Activated T-helper 9 cell treated with anti-CD3 and anti-CD28 coated beads, Interleukin-2, amount 50 U/mL, for 16 hours (primary cell): Measurements from ENCODE around the gene EPHA8.

Experiments
- DNase-seq: peaks from one replicate; pipeline ENCODE4 v3.0.0-alpha.2; 2020; ENCODE audit warnings: low read depth

The EPHA8 gene

DNA sequence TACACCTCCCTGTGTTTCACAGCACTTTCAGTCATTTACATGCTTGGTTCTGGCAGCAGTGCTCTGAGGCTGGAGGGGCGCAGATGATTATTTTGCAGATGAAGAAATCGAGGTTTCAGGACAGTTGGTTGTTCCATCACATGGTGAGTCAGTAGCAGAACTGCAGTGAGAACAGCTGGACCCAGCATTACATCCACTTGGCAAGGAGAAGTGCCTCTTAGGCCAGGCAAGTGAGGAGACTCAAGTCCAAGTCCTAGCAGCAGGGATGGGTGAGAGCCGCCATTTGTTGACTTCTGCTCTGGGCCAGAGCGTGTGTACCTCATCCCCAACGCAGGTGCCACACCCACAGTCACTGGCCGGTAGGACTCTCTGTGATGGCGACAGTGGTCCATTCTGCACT, 26.8 kb upstream of the EPHA8 start:
- DNase-seq = no peak

DNA sequence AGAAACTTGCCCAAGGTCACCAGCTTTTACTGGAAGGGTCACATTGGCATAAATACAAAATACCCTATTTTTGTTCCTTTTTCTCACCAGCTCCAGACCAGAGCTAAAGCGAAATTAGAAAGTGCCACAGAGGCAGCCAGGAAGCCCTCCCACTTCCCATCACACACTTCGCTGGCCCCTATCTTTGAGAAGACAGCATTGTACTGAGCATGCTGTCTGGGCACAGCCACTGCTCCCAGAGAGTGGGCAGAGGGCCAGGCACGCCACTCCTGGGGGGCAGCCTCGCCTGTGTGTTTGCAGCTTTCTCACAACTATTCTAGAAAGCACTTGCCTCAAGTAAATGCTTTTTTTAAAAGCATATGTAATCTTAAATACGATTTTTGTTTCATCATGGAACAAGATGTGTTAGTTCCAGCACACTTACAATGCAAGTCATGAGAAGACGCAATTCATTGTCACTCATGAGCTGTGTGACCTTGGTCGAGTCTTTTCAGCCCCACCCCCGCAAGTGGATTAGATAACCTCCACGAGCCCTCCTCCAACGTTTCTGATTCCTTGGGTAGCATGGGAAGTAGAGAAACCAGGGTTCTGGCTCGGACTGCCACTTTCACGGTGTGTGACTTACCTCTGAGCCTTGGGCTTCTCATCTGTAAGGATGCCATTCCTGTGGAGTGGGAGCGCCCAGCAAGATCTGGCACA, 25.7 kb upstream of the EPHA8 start:
- no peak for DNase-seq

DNA sequence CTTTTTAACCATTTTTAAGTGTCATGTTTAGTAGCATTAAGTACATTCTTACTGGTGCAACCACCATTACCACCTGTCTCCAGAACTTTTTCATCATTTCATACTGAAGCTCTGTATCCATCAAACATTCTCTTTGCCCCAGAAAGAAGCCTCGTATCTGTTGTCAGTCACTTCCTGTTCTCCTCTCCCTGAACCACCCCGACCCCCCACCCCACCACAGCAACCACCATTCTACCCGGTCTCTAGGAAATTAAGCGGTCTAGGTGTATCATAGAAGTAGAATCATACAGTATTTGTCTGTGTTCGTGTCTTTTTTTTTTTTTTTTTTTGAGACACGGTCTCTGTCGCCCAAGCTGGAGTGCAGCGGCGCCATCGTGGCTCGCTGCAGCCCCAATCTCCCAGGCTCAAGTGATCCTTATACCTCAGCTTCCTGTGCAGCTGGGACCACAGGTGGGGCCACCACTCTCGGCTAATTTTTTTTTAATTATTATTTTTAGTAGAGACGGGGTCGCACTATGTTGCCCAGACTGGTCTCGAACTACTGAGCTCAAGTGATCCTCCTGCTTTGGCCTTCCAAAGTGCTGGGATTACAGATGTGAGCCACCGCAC, 23.7 kb upstream of the EPHA8 start:
- no peak for DNase-seq

GRCh38 chr1:22540337-22540736, 23.0 kb upstream of the EPHA8 start:
- DNase-seq = no peak

DNA sequence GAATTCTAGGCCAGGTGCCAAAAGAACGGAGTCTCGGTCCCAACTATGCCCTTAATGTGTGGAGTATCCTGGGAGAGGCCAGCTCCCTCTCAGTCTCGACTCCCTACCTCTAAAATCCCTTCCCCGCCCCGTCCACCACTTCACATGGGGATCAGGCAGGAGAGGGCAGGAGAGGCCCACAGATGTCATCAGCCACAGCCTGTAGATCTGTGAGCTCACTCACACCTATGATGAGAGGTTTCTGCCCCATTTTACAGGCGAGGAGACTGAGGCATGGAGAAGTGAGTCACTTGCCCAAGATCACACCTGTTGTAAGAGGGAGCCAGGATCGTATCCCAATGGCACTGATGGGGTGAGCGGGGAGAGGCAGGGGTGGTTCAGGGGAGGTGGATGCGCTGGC, 20.4 kb upstream of the EPHA8 start:
- DNase-seq = no peak

GRCh38 chr1:22543679-22544078, 19.6 kb upstream of the EPHA8 start:
- no peak for DNase-seq

DNA sequence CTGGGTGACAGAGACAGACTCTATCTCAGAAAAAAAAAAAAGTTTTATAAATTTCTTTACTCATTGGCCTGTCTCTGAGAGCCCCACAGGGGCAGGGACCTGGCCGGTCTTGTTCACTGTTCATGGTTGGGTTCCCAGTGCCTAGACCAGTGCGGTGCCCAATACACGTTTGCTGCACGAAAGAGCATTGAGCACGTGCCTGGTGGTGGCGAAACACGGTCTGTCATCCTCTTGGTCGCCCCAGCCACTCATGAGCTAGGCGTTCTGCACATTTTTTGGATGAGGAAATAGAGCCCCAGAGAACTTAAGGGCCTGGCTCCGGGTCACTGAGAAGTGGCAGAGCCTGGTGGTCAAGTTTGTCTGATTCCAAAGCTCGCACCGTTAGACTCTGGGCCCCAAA, 18.7 kb upstream of the EPHA8 start:
- DNase-seq = no peak

- DNase-seq = no peak
Measured at GRCh38 chr1:22545141-22545540, 18.1 kb upstream of the EPHA8 start.

GRCh38 chr1:22547186-22547817, 16.0 kb upstream of the EPHA8 start:
- no peak for DNase-seq

DNA sequence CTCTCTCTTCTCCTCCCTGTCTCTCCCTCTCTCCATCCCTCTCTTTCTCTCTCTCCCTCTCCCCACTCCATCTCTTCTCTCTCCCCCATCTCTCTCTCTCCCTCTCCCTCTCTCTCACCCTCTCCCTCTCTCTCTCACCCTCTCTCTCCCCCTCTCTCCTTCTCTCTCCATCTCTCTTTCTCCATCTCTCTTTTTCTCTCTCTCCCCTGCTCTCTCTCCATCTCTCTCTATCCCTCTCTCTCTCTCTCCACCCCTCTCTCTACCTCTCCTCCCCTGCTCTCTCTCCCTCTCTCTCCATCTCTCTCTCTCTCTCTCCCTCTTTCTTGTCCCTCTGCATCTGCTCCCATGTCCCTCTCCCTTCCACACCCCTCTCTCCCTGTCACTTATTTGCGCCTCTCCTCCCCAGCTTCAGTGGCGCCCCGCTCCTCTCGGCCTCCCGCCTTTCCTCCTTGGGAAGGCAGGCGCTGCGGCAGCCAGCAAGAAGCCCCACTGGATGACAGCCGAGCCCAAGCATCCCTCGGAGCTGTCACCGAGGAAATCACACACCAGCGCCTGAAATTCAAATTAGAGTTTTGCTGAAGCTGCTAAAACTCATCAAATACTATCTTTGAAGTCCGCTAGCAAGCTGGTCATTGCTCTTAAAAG, 15.3 kb upstream of the EPHA8 start:
- DNase-seq = no peak

DNA sequence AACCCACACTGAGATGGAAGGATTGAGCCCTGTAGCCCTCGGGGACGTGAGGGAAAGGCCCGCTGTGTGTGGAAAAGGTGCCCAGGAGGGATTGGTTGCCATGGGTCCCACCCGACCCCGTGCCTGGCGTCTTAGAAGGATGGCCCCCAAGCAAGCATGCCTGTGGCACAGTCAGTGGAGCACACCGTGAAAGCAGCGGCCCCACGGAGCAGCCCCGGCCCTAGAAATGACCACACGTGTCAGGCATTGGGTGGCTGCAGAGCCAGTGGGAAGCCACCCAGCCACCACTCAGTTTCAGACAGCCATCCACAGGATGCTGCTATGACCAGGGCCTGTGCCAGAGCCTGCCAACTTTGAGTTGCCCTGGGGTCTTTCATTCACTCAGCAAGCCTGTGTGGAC, 13.3 kb upstream of the EPHA8 start:
- no peak for DNase-seq

- no peak for DNase-seq
Measured at GRCh38 chr1:22551591-22551990, 11.7 kb upstream of the EPHA8 start.

GRCh38 chr1:22552021-22552420, 11.3 kb upstream of the EPHA8 start:
- no peak for DNase-seq

GRCh38 chr1:22553104-22553880, 10.0 kb upstream of the EPHA8 start:
- no peak for DNase-seq

DNA sequence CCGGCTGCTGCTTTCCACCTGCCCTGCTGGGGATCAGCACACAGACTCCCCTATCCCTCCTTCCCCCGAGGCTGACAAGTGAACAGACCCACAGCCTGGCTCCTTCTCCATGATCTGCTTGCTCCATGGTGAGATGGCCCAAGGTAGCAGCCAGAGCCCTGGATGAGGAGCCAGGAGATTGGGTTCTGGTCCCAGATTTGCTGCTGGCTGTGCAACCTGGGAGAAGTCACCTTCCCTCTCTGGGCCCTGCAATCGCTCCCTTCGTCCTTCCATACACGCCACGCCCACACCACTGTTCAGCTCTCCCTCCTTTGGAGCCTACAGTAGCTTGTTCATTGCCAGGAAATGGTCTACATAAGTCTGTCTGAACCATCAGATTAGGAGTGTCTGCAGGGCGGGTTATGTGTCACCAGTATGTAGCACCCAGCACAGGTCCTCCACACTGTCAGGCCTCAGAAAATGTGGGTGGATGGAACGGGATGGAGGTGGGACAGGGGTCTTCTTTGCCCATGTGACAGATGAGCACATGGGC, 9.2 kb upstream of the EPHA8 start:
- no peak for DNase-seq

DNA sequence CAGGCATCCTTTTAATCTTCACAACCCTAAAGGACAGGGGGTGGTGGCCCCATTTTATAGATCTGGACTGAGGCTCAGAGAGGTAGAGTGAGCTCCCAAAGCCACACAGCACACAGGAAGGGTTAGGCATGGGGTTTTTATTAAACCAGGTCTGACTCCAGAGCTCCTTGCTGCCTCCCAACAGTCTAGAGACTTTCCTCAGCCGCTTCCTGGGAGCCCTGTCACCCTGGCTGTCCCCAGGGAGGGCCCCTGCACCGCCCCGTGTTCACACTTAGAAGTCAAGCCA, 8.0 kb upstream of the EPHA8 start:
- no peak for DNase-seq

GRCh38 chr1:22556391-22557104, 6.7 kb upstream of the EPHA8 start:
- DNase-seq = no peak

- no peak for DNase-seq
Measured at GRCh38 chr1:22557341-22557950, 5.8 kb upstream of the EPHA8 start.

DNA sequence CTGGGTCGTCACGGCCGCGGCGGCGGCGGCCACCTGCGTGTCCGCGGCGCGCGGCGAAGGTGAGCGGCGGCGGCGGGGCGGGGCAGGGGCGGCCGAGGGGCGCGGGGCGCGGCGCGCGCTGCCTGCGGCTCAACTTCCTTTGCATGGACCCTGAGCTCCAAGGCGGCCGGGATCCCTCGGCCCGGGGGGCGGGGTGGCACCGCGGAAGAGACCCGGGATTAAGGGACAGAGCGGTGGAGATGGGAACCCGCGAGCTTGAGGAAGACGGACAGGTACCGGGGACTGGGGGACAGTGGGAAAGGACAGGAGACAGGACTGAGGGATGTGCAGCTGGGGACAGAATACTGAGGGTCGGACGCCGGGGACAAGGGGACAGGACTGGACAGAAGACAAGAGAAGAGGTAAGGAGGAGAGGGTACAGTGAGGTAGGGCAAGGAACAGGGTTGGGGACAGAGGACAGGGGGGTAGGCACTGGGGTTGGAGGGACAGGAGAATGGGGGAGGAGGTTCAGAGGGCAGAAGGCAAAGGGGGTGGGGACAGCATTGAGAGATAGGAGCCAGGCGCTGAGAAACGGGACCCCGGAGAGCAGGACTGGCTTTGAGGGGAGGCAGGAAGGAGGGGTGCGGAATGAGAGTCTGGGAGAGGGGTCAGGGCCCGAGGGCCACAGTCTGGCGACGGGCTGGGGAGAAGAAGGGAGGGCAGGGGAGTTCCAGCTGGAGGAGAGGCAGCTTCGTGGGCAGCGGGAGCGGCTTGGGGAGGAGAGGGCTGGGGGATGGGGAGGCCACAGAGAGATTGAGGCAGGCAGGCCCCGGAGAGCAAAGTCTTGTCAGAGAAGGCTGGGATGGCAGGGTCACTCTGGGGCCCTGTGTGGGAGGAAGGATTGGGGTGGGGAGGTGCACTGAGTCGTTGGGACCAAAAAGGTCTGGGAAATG, 648 bp downstream of the EPHA8 start:
- DNase-seq = no peak

DNA sequence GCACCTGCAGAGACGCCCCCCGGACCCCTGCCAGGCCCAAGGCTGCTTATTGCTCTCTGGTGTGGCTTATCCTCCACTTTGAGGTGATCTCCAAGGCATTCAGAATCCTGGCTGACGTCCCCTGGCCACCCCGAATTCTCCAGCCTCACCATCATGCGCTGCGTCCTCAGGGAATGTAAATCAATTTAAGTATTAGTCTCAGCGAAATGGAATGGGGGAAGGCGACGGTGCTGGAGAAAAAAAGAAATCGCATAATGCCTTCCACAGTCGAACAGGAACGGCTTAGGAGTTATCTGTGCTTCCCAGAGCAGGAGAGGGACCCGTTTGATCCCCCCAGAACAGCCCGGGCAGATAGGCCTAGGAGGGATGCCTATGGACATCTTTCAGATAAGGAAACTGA, 2.9 kb downstream of the EPHA8 start:
- DNase-seq = no peak
